HEK293 (cell line): ENCODE measurements around the gene DOK3.

Experiments
- SP2 ChIP-seq: fragments of 450-650 bp; formaldehyde crosslinking; IDR thresholded peaks from 2 replicates; pipeline ENCODE4 v1.5.1; 2016; ENCODE audit warnings: missing biosample characterization, missing genetic modification characterization
- ZBTB1 ChIP-seq: fragments of 450-650 bp; formaldehyde crosslinking; IDR thresholded peaks from 2 replicates; pipeline ENCODE4 v1.5.1; 2016; ENCODE audit warnings: missing biosample characterization, missing genetic modification characterization
- ZBTB17 ChIP-seq: fragments of 450-650 bp; formaldehyde crosslinking; IDR thresholded peaks from 2 replicates; pipeline ENCODE4 v1.5.1; 2016; ENCODE audit warnings: missing biosample characterization, missing genetic modification characterization
- ZBTB7A ChIP-seq: fragments of 450-650 bp; formaldehyde crosslinking; IDR thresholded peaks from 2 replicates; pipeline ENCODE4 v1.5.1; 2016; ENCODE audit warnings: low read depth, missing biosample characterization, missing genetic modification characterization
- ZBTB8A ChIP-seq: fragments of 450-650 bp; formaldehyde crosslinking; IDR thresholded peaks from 2 replicates; pipeline ENCODE4 v1.5.1; 2016; ENCODE audit warnings: missing biosample characterization, missing genetic modification characterization
- ZFHX2 ChIP-seq: fragments of 450-650 bp; formaldehyde crosslinking; conservative IDR thresholded peaks from 2 replicates; pipeline ENCODE4 v1.5.1; 2016; ENCODE audit warnings: missing biosample characterization, missing genetic modification characterization
- ZNF112 ChIP-seq: fragments of 450-650 bp; formaldehyde crosslinking; IDR thresholded peaks from 2 replicates; pipeline ENCODE4 v1.5.0; 2017; ENCODE audit warnings: missing biosample characterization, missing genetic modification characterization
- ZNF133 ChIP-seq: fragments of 450-650 bp; formaldehyde crosslinking; IDR thresholded peaks from 2 replicates; pipeline ENCODE4 v1.5.1; 2016; ENCODE audit warnings: missing biosample characterization, missing genetic modification characterization
- ZNF146 ChIP-seq: fragments of 450-650 bp; formaldehyde crosslinking; IDR thresholded peaks from 2 replicates; pipeline ENCODE4 v1.5.1; 2016; ENCODE audit warnings: missing biosample characterization, missing genetic modification characterization
- ZNF155 ChIP-seq: fragments of 450-650 bp; formaldehyde crosslinking; IDR thresholded peaks from 2 replicates; pipeline ENCODE4 v1.5.1; 2016; ENCODE audit warnings: missing biosample characterization, missing genetic modification characterization
- ZNF274 ChIP-seq, 2 experiments: fragments of 200-500 bp in 1 of 2; fragments of 450-650 bp in 1 of 2; sonication (Bioruptor generic) in 1 of 2; formaldehyde crosslinking in 1 of 2; IDR thresholded peaks; 2 replicates each; pipeline versions ENCODE4 v1.5.1 to v1.6.1; 2014 to 2016; ENCODE audit warnings: borderline replicate concordance in 1 of 2, inconsistent platforms in 1 of 2, low read length in 1 of 2, missing biosample characterization in 1 of 2, missing genetic modification characterization in 1 of 2
- ZNF362 ChIP-seq: fragments of 450-650 bp; formaldehyde crosslinking; IDR thresholded peaks from 2 replicates; pipeline ENCODE4 v1.5.1; 2016; ENCODE audit warnings: missing biosample characterization, missing genetic modification characterization
- ZNF37A ChIP-seq: fragments of 450-650 bp; IDR thresholded peaks from 2 replicates; pipeline ENCODE4 v1.5.1; 2018; ENCODE audit warnings: missing biosample characterization, missing genetic modification characterization
- ZNF449 ChIP-seq: fragments of 450-650 bp; formaldehyde crosslinking; IDR thresholded peaks from 2 replicates; pipeline ENCODE4 v1.5.1; 2017; ENCODE audit warnings: missing biosample characterization, mild to moderate bottlenecking, missing genetic modification characterization, moderate library complexity
- ZNF513 ChIP-seq: fragments of 450-650 bp; IDR thresholded peaks from 2 replicates; pipeline ENCODE4 v1.5.1; 2018; ENCODE audit warnings: missing biosample characterization, missing genetic modification characterization
- ZNF621 ChIP-seq: fragments of 450-650 bp; formaldehyde crosslinking; IDR thresholded peaks from 2 replicates; pipeline ENCODE4 v1.5.1; 2017; ENCODE audit warnings: missing biosample characterization, missing genetic modification characterization
- ZNF707 ChIP-seq: fragments of 450-650 bp; formaldehyde crosslinking; IDR thresholded peaks from 2 replicates; pipeline ENCODE4 v1.5.1; 2016; ENCODE audit warnings: missing biosample characterization, missing genetic modification characterization
- ZNF768 ChIP-seq: fragments of 450-650 bp; formaldehyde crosslinking; IDR thresholded peaks from 2 replicates; pipeline ENCODE4 v1.5.1; 2018; ENCODE audit warnings: missing biosample characterization, mild to moderate bottlenecking, missing genetic modification characterization
- ZSCAN16 ChIP-seq: fragments of 450-650 bp; formaldehyde crosslinking; IDR thresholded peaks from 2 replicates; pipeline ENCODE4 v1.5.1; 2016; ENCODE audit warnings: missing biosample characterization, missing genetic modification characterization
- ZSCAN30 ChIP-seq: fragments of 450-650 bp; IDR thresholded peaks from 2 replicates; pipeline ENCODE4 v1.5.1; 2018; ENCODE audit warnings: missing biosample characterization, mild to moderate bottlenecking, missing genetic modification characterization, moderate library complexity
- ZXDB ChIP-seq: fragments of 450-650 bp; formaldehyde crosslinking; IDR thresholded peaks from 2 replicates; pipeline ENCODE4 v1.5.1; 2016; ENCODE audit warnings: missing biosample characterization, missing genetic modification characterization
- TF ChIP-seq, protein P1 (sequence below): fragments of 450-650 bp; formaldehyde crosslinking; IDR thresholded peaks from 2 replicates; pipeline ENCODE4 v1.5.1; 2016; ENCODE audit warnings: missing biosample characterization, missing genetic modification characterization, borderline replicate concordance
- TF ChIP-seq, protein P2 (sequence below): fragments of 450-650 bp; formaldehyde crosslinking; IDR thresholded peaks from 2 replicates; pipeline ENCODE4 v1.5.1; 2017; ENCODE audit warnings: missing biosample characterization, missing genetic modification characterization
- TF ChIP-seq, protein P3 (sequence below): fragments of 450-650 bp; formaldehyde crosslinking; IDR thresholded peaks from 2 replicates; pipeline ENCODE4 v1.5.1; 2016; ENCODE audit warnings: missing biosample characterization, missing genetic modification characterization
- TF ChIP-seq, protein P4 (sequence below): fragments of 450-650 bp; formaldehyde crosslinking; IDR thresholded peaks from 2 replicates; pipeline ENCODE4 v1.5.1; 2017; ENCODE audit warnings: missing biosample characterization, missing genetic modification characterization
- TF ChIP-seq, protein P5 (sequence below): fragments of 450-650 bp; formaldehyde crosslinking; IDR thresholded peaks from 2 replicates; pipeline ENCODE4 v1.5.1; 2016; ENCODE audit warnings: missing biosample characterization, missing genetic modification characterization

The DOK3 gene

GRCh38 chr5:177496070-177496726, 13.4 kb downstream of the DOK3 start (continued):
- TF ChIP-seq ZNF621 (no peak), ZNF768 (no peak), ZBTB1 (no peak), ZNF146 (tag by site-specific recombination) (no peak), ZNF513 (tag by site-specific recombination) (no peak), ZNF362 (tag by site-specific recombination) (no peak), ZNF274 (IDR thresholded peaks at IDR 0.05; ENCODE audit: low read length) (no peak), ZNF274 (tag by site-specific recombination; IDR thresholded peaks at IDR 0.05; ENCODE audit: borderline replicate concordance) (no peak), ZXDB (tag by site-specific recombination) (no peak; the same call in 1 of the 2 replicates), ZBTB7A (tag by site-specific recombination) (no peak), ZSCAN16 (no peak), ZNF155 (tag by site-specific recombination) (no peak), ZBTB8A (peak; percentile 70), ZNF449 (tag by site-specific recombination) (peak; percentile 98), ZNF133 (tag by site-specific recombination) (no peak), ZSCAN30 (no peak), ZFHX2 (tag by site-specific recombination) (peak; percentile 70), ZBTB17 (tag by site-specific recombination) (peak; percentile 94), SP2 (tag by site-specific recombination) (no peak), ZNF707 (tag by site-specific recombination) (no peak), ZNF37A (tag by site-specific recombination) (no peak), ZNF112 (tag by site-specific recombination) (no peak)
- TF ChIP-seq, protein P1, sequence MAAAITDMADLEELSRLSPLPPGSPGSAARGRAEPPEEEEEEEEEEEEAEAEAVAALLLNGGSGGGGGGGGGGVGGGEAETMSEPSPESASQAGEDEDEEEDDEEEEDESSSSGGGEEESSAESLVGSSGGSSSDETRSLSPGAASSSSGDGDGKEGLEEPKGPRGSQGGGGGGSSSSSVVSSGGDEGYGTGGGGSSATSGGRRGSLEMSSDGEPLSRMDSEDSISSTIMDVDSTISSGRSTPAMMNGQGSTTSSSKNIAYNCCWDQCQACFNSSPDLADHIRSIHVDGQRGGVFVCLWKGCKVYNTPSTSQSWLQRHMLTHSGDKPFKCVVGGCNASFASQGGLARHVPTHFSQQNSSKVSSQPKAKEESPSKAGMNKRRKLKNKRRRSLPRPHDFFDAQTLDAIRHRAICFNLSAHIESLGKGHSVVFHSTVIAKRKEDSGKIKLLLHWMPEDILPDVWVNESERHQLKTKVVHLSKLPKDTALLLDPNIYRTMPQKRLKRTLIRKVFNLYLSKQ (tag by site-specific recombination) = no peak
- TF ChIP-seq, protein P2, sequence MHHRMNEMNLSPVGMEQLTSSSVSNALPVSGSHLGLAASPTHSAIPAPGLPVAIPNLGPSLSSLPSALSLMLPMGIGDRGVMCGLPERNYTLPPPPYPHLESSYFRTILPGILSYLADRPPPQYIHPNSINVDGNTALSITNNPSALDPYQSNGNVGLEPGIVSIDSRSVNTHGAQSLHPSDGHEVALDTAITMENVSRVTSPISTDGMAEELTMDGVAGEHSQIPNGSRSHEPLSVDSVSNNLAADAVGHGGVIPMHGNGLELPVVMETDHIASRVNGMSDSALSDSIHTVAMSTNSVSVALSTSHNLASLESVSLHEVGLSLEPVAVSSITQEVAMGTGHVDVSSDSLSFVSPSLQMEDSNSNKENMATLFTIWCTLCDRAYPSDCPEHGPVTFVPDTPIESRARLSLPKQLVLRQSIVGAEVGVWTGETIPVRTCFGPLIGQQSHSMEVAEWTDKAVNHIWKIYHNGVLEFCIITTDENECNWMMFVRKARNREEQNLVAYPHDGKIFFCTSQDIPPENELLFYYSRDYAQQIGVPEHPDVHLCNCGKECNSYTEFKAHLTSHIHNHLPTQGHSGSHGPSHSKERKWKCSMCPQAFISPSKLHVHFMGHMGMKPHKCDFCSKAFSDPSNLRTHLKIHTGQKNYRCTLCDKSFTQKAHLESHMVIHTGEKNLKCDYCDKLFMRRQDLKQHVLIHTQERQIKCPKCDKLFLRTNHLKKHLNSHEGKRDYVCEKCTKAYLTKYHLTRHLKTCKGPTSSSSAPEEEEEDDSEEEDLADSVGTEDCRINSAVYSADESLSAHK (tag by site-specific recombination) = no peak
- TF ChIP-seq, protein P3, sequence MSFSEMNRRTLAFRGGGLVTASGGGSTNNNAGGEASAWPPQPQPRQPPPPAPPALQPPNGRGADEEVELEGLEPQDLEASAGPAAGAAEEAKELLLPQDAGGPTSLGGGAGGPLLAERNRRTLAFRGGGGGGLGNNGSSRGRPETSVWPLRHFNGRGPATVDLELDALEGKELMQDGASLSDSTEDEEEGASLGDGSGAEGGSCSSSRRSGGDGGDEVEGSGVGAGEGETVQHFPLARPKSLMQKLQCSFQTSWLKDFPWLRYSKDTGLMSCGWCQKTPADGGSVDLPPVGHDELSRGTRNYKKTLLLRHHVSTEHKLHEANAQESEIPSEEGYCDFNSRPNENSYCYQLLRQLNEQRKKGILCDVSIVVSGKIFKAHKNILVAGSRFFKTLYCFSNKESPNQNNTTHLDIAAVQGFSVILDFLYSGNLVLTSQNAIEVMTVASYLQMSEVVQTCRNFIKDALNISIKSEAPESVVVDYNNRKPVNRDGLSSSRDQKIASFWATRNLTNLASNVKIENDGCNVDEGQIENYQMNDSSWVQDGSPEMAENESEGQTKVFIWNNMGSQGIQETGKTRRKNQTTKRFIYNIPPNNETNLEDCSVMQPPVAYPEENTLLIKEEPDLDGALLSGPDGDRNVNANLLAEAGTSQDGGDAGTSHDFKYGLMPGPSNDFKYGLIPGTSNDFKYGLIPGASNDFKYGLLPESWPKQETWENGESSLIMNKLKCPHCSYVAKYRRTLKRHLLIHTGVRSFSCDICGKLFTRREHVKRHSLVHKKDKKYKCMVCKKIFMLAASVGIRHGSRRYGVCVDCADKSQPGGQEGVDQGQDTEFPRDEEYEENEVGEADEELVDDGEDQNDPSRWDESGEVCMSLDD = peak; percentile 15; the same call in 1 of the 2 replicates
- TF ChIP-seq, protein P4, sequence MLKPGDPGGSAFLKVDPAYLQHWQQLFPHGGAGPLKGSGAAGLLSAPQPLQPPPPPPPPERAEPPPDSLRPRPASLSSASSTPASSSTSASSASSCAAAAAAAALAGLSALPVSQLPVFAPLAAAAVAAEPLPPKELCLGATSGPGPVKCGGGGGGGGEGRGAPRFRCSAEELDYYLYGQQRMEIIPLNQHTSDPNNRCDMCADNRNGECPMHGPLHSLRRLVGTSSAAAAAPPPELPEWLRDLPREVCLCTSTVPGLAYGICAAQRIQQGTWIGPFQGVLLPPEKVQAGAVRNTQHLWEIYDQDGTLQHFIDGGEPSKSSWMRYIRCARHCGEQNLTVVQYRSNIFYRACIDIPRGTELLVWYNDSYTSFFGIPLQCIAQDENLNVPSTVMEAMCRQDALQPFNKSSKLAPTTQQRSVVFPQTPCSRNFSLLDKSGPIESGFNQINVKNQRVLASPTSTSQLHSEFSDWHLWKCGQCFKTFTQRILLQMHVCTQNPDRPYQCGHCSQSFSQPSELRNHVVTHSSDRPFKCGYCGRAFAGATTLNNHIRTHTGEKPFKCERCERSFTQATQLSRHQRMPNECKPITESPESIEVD (tag by site-specific recombination) = no peak
- TF ChIP-seq, protein P5, sequence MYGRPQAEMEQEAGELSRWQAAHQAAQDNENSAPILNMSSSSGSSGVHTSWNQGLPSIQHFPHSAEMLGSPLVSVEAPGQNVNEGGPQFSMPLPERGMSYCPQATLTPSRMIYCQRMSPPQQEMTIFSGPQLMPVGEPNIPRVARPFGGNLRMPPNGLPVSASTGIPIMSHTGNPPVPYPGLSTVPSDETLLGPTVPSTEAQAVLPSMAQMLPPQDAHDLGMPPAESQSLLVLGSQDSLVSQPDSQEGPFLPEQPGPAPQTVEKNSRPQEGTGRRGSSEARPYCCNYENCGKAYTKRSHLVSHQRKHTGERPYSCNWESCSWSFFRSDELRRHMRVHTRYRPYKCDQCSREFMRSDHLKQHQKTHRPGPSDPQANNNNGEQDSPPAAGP = no peak; the same call in 1 of the 2 replicates
